Activated B cell treated with CpG ODN at 0.5 μM for 24 hours (primary cell): Measurements from ENCODE around the gene KIR2DL4. TPM values are rescaled to one million over a fixed set of nuclear protein-coding genes. Genes with fewer than 3 reads are reported as not detected.
"Not testable (repeated sequence)": the region's sequence is repeated elsewhere in the genome, so short reads cannot be mapped to it uniquely, and the experiment has no call there.

Source experiments
- ATAC-seq: fragments of 200-7000 bp; cut with Tn5 transposase; one replicate; pipeline ENCODE4 v1.10.0; 2021; ENCODE audit warnings: low read depth, mild to moderate bottlenecking, moderate library complexity
- CTCF ChIA-PET: fragments of 350-600 bp; sonication (Branson Sonifier 250); formaldehyde crosslinking; loops from one replicate; lab custom pipeline; 2021; ENCODE audit warnings: antibody characterized with exemption; lab: Charles Lee
- POLR2A ChIA-PET: fragments of 350-600 bp; sonication (Branson Sonifier 250); formaldehyde crosslinking; loops from one replicate; lab custom pipeline; 2021; ENCODE audit warnings: antibody characterized with exemption; lab: Charles Lee
- DNase-seq: peaks from one replicate; pipeline ENCODE4 v3.0.0; 2022
- H3K27ac Mint-ChIP-seq: one replicate; pipeline ENCODE4 v1.8.0; 2020; ENCODE audit warnings: mixed read lengths
- H3K27me3 Mint-ChIP-seq: one replicate; pipeline ENCODE4 v1.8.0; 2021; ENCODE audit warnings: mixed read lengths
- H3K36me3 Mint-ChIP-seq: one replicate; pipeline ENCODE4 v1.8.0; 2021; ENCODE audit warnings: low read depth, mixed read lengths
- H3K4me1 Mint-ChIP-seq: one replicate; pipeline ENCODE4 v1.8.0; 2021; ENCODE audit warnings: mixed read lengths
- H3K4me3 Mint-ChIP-seq: one replicate; pipeline ENCODE4 v1.8.0; 2020; ENCODE audit warnings: mild to moderate bottlenecking, mixed read lengths
- H3K9me3 Mint-ChIP-seq: one replicate; pipeline ENCODE4 v1.8.0; 2020; ENCODE audit warnings: mixed read lengths
- CTCF ChIP-seq: fragments of 200-600 bp; IDR thresholded peaks from one replicate; pipeline ENCODE4 v1.8.0; 2022; ENCODE audit warnings: antibody characterized with exemption, mild to moderate bottlenecking
- intact Hi-C: fragments of 100-400 bp; cut with micrococcal nuclease; formaldehyde crosslinking; loops from one replicate; pipeline ENCODE4 v1.15.1; 2024
- total RNA-seq: library from RNA; stranded (reverse); gene quantifications from 2 replicates; pipeline ENCODE4 v1.2.3, GENCODE V29; 2022

Gene KIR2DL4
- total RNA-seq: not detected in 2 replicates

DNA sequence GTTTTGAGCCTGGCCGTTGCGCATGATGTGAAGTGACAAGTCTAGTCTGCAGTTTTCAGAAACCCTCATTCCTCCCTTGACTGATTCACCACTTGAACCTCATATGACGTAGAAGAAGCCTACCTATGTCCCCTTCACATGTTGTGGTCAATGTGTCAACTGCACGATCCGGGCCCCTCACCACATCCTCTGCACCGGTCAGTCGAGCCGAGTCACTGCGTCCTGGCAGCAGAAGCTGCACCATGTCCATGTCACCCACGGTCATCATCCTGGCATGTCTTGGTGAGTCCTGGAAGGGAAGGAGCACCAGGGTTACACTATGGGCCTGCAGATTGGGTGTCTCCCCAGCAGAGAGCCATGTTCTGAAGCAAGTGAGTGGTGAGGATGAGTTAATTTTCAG is at the start of gene KIR2DL4:
Gene KIR2DL4 (plus strand): TSS at position 201 of the 400 bp plus-strand sequence. CDS start 42 bp downstream, at position 243.
- DNase-seq (no peak), ATAC-seq (no peak)
- Mint-ChIP-seq H3K9me3 (no peaks in the 10 kb centered on the region), H3K36me3 (no peaks in the 10 kb centered on the region), H3K27me3 (peaks cover 23% of the 10 kb centered on the region), H3K4me3 (no peak within 1 kb of the TSS), H3K27ac (no peak within 1 kb of the TSS), H3K4me1 (no peaks in the 10 kb centered on the region)
- TF ChIP-seq CTCF: no peak
- ChIA-PET POLR2A (no interaction called here), CTCF (no interaction called here)
- intact Hi-C loops: no loop called here

- intact Hi-C loops, H3K36me3 Mint-ChIP-seq, H3K27me3 Mint-ChIP-seq, POLR2A ChIA-PET, ATAC-seq, H3K9me3 Mint-ChIP-seq, H3K4me1 Mint-ChIP-seq, CTCF ChIA-PET, DNase-seq, H3K27ac Mint-ChIP-seq, H3K4me3 Mint-ChIP-seq: not testable (repeated sequence)
Observed at GRCh38 chr19:54756204-54757110, 47.0 kb upstream of the KIR2DL4 start.

- H3K4me1 Mint-ChIP-seq, H3K36me3 Mint-ChIP-seq: not testable (repeated sequence)
Observed at GRCh38 chr19:54758577-54758976, 44.8 kb upstream of the KIR2DL4 start.

GRCh38 chr19:54764219-54764618 is 39.2 kb upstream of the KIR2DL4 start:
- ATAC-seq, H3K4me3 Mint-ChIP-seq, CTCF ChIA-PET, H3K9me3 Mint-ChIP-seq, H3K27ac Mint-ChIP-seq, H3K4me1 Mint-ChIP-seq, H3K36me3 Mint-ChIP-seq, intact Hi-C loops, POLR2A ChIA-PET, DNase-seq, H3K27me3 Mint-ChIP-seq: not testable (repeated sequence)

More at GRCh38 chr19:54758577-54758976, 44.8 kb upstream of the KIR2DL4 start:
- H3K27me3 Mint-ChIP-seq, H3K27ac Mint-ChIP-seq, H3K4me3 Mint-ChIP-seq, DNase-seq, intact Hi-C loops, H3K9me3 Mint-ChIP-seq, ATAC-seq, POLR2A ChIA-PET, CTCF ChIA-PET: not testable (repeated sequence)

- H3K4me1 Mint-ChIP-seq, H3K27ac Mint-ChIP-seq, DNase-seq, POLR2A ChIA-PET, CTCF ChIA-PET, H3K9me3 Mint-ChIP-seq, H3K36me3 Mint-ChIP-seq, intact Hi-C loops, ATAC-seq, H3K27me3 Mint-ChIP-seq, H3K4me3 Mint-ChIP-seq: not testable (repeated sequence)
Observed at GRCh38 chr19:54766464-54766863, 36.9 kb upstream of the KIR2DL4 start.

GRCh38 chr19:54769646-54770045 is 33.8 kb upstream of the KIR2DL4 start, which contains the start of gene KIR2DL1:
Gene KIR2DL1, plus strand, starts transcription at chr19:54769793. Its CDS starts 58 bp downstream, at chr19:54769851.
- H3K9me3 Mint-ChIP-seq, H3K36me3 Mint-ChIP-seq, ATAC-seq, H3K4me3 Mint-ChIP-seq, H3K4me1 Mint-ChIP-seq, H3K27me3 Mint-ChIP-seq, POLR2A ChIA-PET, DNase-seq, intact Hi-C loops, CTCF ChIA-PET, H3K27ac Mint-ChIP-seq: not testable (repeated sequence)

- intact Hi-C loops, H3K27ac Mint-ChIP-seq, H3K27me3 Mint-ChIP-seq, ATAC-seq, H3K9me3 Mint-ChIP-seq, DNase-seq, H3K36me3 Mint-ChIP-seq, H3K4me1 Mint-ChIP-seq, CTCF ChIA-PET, H3K4me3 Mint-ChIP-seq, POLR2A ChIA-PET: not testable (repeated sequence)
Observed at GRCh38 chr19:54770511-54770910, 32.9 kb upstream of the KIR2DL4 start.

DNA sequence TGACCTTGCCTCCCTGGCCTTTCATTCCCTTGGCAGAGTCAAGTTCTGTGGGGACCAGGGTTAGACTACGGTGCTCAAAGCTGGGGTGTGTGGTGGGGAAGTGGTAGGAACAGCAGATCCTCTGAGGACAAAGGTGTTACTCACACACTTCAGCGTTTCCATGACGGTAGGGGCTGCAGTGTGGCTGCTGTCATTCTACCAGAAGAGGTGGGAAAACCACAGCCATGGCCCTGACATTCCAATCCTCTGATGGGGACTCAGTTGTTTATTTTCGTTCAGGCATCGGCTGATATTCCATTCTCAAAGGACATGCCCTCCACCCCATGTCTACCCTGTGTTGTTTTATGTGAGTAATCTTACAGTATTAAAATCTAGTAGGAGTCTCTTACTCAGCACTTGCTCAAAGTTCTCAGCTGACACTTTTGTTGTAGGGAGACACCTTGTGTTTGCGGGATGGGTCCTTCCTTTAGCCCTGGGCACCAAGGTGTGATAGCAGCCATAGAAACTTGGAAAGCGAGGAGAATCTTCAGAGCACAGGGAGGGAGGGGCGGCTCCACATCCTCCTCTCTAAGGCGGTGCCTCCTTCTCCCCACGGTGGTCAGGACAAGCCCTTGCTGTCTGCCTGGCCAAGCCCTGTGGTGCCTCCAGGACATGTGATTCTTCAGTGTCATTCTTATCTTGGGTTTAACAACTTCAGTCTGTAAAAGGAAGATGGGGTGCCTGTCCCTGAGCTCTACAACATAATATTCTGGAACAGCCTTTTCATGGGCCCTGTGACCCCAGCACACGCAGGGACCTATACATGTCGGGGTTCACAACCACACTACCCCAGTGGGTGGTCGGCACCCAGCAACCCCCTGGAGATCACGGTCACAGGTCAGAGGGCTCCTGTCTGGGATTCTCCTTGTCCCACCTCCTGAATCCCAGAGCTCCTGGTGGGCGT is 32.1 kb upstream of the KIR2DL4 start:
- ATAC-seq, intact Hi-C loops, H3K27ac Mint-ChIP-seq, H3K36me3 Mint-ChIP-seq, DNase-seq, H3K9me3 Mint-ChIP-seq, H3K4me1 Mint-ChIP-seq, H3K4me3 Mint-ChIP-seq, POLR2A ChIA-PET, CTCF ChIA-PET: not testable (repeated sequence)
- H3K27me3 Mint-ChIP-seq: peaks cover 11% of the 10 kb centered on the region

DNA sequence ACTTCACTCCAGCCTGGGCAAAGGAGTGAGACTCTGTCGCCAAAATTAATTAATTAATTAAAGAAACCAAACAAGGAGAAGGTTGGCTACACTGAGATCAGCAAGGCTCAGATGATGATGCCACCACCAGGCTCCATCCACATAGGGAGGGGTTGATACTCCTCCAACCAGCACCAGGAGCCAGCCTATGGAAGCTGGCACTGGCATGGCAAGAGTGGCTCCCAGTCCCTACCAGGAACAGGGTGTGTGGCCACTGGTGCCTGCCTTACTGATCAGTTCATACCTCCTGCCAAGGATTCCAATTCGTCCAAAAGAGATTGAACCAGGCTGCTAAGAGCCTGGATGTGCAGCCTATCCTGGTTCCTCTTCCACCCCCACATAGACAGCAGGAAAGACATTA is 30.7 kb upstream of the KIR2DL4 start:
- H3K9me3 Mint-ChIP-seq, H3K4me1 Mint-ChIP-seq, H3K27ac Mint-ChIP-seq: not testable (repeated sequence)

GRCh38 chr19:54775095-54775815 is 28.2 kb upstream of the KIR2DL4 start:
- ATAC-seq, H3K4me1 Mint-ChIP-seq, H3K27ac Mint-ChIP-seq, CTCF ChIA-PET, H3K27me3 Mint-ChIP-seq, DNase-seq, H3K9me3 Mint-ChIP-seq, intact Hi-C loops, POLR2A ChIA-PET, H3K36me3 Mint-ChIP-seq, H3K4me3 Mint-ChIP-seq: not testable (repeated sequence)

More for the DNA sequence above, 30.7 kb upstream of the KIR2DL4 start:
- DNase-seq, POLR2A ChIA-PET, H3K36me3 Mint-ChIP-seq, H3K27me3 Mint-ChIP-seq, intact Hi-C loops, H3K4me3 Mint-ChIP-seq, CTCF ChIA-PET, ATAC-seq: not testable (repeated sequence)
